Astrocyte (in vitro differentiated cells and primary cell): Measurements from ENCODE around the gene KATNB1. TPM values are rescaled to one million over a fixed set of nuclear protein-coding genes. Genes with fewer than 3 reads are reported as not detected.

Experiments used
- DNase-seq: peaks from one replicate; pipeline ENCODE4 v3.0.0-alpha.2; 2010; ENCODE audit warnings: low read depth
- FAIRE-seq: peaks from 2 replicates; lab custom pipeline; 2011; peaks lifted over from hg19 to GRCh38; lab: Jason Lieb, UNC
- H2AFZ ChIP-seq: 2 replicates; pipeline ENCODE4 v1.6.0; 2012; ENCODE audit warnings: low read depth, low read length, inconsistent platforms
- H3K27ac ChIP-seq: 2 replicates; pipeline ENCODE4 v1.5.1; 2011; ENCODE audit warnings: low read depth, low read length, inconsistent platforms
- H3K27me3 ChIP-seq: 2 replicates; pipeline ENCODE4 v1.6.0; 2011; ENCODE audit warnings: low read length, inconsistent platforms; ENCODE audit not compliant: insufficient read depth
- H3K36me3 ChIP-seq: 2 replicates; pipeline ENCODE4 v1.5.1; 2011; ENCODE audit warnings: low read length, inconsistent platforms; ENCODE audit not compliant: insufficient read depth
- H3K4me1 ChIP-seq: 2 replicates; pipeline ENCODE4 v1.5.1; 2011; ENCODE audit warnings: low read length, inconsistent platforms; ENCODE audit not compliant: insufficient read depth
- H3K4me2 ChIP-seq: 2 replicates; pipeline ENCODE4 v1.6.0; 2012; ENCODE audit warnings: low read length, inconsistent platforms
- H3K4me3 ChIP-seq: 2 replicates; pipeline ENCODE4 v1.5.1; 2011; ENCODE audit warnings: low read depth, mild to moderate bottlenecking, low read length, inconsistent platforms; ENCODE audit not compliant: insufficient read depth
- H3K79me2 ChIP-seq: 2 replicates; pipeline ENCODE4 v1.6.0; 2012; ENCODE audit warnings: mild to moderate bottlenecking, low read length, inconsistent platforms; ENCODE audit not compliant: insufficient read depth
- H3K9ac ChIP-seq: 2 replicates; pipeline ENCODE4 v1.6.0; 2012; ENCODE audit warnings: mild to moderate bottlenecking, low read length, inconsistent platforms
- H3K9me3 ChIP-seq: 2 replicates; pipeline ENCODE4 v1.5.1; 2012; ENCODE audit warnings: low read depth, mild to moderate bottlenecking, low read length, inconsistent platforms; ENCODE audit not compliant: insufficient read depth
- H4K20me1 ChIP-seq: 2 replicates; pipeline ENCODE4 v1.6.0; 2012; ENCODE audit warnings: low read length, inconsistent platforms; ENCODE audit not compliant: insufficient read depth
- H3K27ac Mint-ChIP-seq: one replicate; pipeline ENCODE4 v1.8.0; 2021; ENCODE audit warnings: mild to moderate bottlenecking, mixed read lengths; ENCODE audit not compliant: unreplicated experiment
- H3K27me3 Mint-ChIP-seq: one replicate; pipeline ENCODE4 v1.8.0; 2021; ENCODE audit warnings: low read depth, mixed read lengths; ENCODE audit not compliant: unreplicated experiment
- H3K36me3 Mint-ChIP-seq: one replicate; pipeline ENCODE4 v1.8.0; 2021; ENCODE audit warnings: low read depth, mixed read lengths; ENCODE audit not compliant: unreplicated experiment
- H3K4me1 Mint-ChIP-seq: one replicate; pipeline ENCODE4 v1.8.0; 2021; ENCODE audit warnings: low read depth, mixed read lengths; ENCODE audit not compliant: unreplicated experiment
- H3K4me3 Mint-ChIP-seq: one replicate; pipeline ENCODE4 v1.8.0; 2021; ENCODE audit warnings: mild to moderate bottlenecking, moderate library complexity, mixed read lengths; ENCODE audit not compliant: unreplicated experiment
- H3K9me3 Mint-ChIP-seq: one replicate; pipeline ENCODE4 v1.8.0; 2021; ENCODE audit warnings: mild to moderate bottlenecking, mixed read lengths; ENCODE audit not compliant: unreplicated experiment
- EZH2 ChIP-seq: IDR thresholded peaks from 2 replicates; pipeline ENCODE4 v1.6.1; 2012; ENCODE audit warnings: mild to moderate bottlenecking, low read length, inconsistent platforms; ENCODE audit not compliant: insufficient read depth
- total RNA-seq: library from RNA; stranded (reverse); gene quantifications from 2 replicates; pipeline ENCODE4 v1.2.1, GENCODE V29; 2021
- TF ChIP-seq, protein P1 (sequence below): IDR thresholded peaks from 2 replicates; pipeline ENCODE4 v1.5.1; 2011; ENCODE audit warnings: low read depth, mild to moderate bottlenecking, inconsistent platforms, low read length, moderate library complexity; ENCODE audit not compliant: insufficient read depth

Gene KATNB1
- total RNA-seq, 1 donor from 2014 or later = 28.6 TPM

DNA sequence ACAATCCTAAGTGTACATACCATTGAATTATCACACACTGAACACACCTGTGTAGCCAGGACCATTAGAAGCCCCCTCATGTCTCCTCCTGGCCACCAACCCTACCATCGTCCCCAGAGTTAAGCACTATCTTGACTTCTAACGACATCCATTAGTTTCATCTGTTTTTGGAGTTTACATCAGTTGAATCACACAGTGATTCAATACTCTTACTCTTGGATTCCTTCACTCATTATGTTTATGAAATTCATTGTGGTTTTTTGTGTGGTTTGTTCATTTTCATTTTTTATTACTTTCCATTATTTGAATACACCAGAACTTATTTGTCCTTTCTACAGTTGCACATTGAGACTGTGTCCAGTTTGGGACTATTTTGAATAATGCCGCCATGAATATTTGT is 27.4 kb upstream of the KATNB1 start:
- Histone ChIP-seq H3K36me3 (no peaks in the 10 kb centered on the region), H3K27me3 (peaks cover 22% of the 10 kb centered on the region), H3K9me3 (peaks cover 9% of the 10 kb centered on the region), H2AFZ (no peak overlapping the region), H4K20me1 (no peaks in the 10 kb centered on the region), H3K27ac (no peak overlapping the region), H3K4me1 (no peaks in the 10 kb centered on the region), H3K4me2 (no peak overlapping the region), H3K9ac (no peak overlapping the region), H3K4me3 (no peak overlapping the region), H3K79me2 (no peaks in the 10 kb centered on the region)
- H3K36me3 Mint-ChIP-seq = no peaks in the 10 kb centered on the region
- DNase-seq (no peak), FAIRE-seq (no peak)
- TF ChIP-seq EZH2 = no peak
- TF ChIP-seq, protein P1, sequence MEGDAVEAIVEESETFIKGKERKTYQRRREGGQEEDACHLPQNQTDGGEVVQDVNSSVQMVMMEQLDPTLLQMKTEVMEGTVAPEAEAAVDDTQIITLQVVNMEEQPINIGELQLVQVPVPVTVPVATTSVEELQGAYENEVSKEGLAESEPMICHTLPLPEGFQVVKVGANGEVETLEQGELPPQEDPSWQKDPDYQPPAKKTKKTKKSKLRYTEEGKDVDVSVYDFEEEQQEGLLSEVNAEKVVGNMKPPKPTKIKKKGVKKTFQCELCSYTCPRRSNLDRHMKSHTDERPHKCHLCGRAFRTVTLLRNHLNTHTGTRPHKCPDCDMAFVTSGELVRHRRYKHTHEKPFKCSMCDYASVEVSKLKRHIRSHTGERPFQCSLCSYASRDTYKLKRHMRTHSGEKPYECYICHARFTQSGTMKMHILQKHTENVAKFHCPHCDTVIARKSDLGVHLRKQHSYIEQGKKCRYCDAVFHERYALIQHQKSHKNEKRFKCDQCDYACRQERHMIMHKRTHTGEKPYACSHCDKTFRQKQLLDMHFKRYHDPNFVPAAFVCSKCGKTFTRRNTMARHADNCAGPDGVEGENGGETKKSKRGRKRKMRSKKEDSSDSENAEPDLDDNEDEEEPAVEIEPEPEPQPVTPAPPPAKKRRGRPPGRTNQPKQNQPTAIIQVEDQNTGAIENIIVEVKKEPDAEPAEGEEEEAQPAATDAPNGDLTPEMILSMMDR = no peak
- H3K27ac Mint-ChIP-seq = no peak overlapping the region
- H3K4me3 Mint-ChIP-seq = no peak overlapping the region
- no peaks in the 10 kb centered on the region for H3K4me1 Mint-ChIP-seq
- no peaks in the 10 kb centered on the region for H3K9me3 Mint-ChIP-seq
- H3K27me3 Mint-ChIP-seq = peaks cover 31% of the 10 kb centered on the region

DNA sequence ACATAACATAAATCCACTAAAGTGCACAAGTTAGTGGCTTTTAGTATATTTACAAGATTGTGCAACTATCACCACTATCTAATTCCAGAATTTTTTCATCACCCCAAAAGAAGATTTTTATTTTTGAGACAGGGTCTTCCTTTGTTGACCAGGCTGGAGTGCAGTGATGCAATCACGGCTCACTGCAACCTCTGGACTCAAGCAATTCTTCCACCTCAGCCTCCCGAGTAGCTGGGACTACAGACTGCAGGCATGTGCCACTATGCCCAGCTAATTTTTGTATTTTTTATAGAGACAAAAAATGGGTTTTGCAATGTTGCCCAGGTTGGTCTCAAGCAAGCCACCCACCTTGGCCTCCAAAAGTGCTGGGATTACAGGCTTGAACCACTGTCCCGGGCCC is 25.9 kb upstream of the KATNB1 start:
- Mint-ChIP-seq H3K27me3 (peaks cover 30% of the 10 kb centered on the region), H3K9me3 (no peaks in the 10 kb centered on the region), H3K36me3 (no peaks in the 10 kb centered on the region), H3K27ac (no peak overlapping the region), H3K4me1 (no peaks in the 10 kb centered on the region), H3K4me3 (no peak overlapping the region)
- H3K27ac ChIP-seq = no peak overlapping the region
- peaks cover 9% of the 10 kb centered on the region for H3K9me3 ChIP-seq
- no peak overlapping the region for H3K4me2 ChIP-seq
- no peak for FAIRE-seq
- no peaks in the 10 kb centered on the region for H3K79me2 ChIP-seq
- H3K27me3 ChIP-seq = peaks cover 28% of the 10 kb centered on the region
- H3K4me1 ChIP-seq = no peaks in the 10 kb centered on the region
- DNase-seq = no peak
- TF ChIP-seq, protein P1 = no peak
- TF ChIP-seq EZH2 = no peak
- no peaks in the 10 kb centered on the region for H3K36me3 ChIP-seq
- no peak overlapping the region for H3K9ac ChIP-seq
- H2AFZ ChIP-seq = no peak overlapping the region
- H3K4me3 ChIP-seq = no peak overlapping the region
- H4K20me1 ChIP-seq = no peaks in the 10 kb centered on the region

DNA sequence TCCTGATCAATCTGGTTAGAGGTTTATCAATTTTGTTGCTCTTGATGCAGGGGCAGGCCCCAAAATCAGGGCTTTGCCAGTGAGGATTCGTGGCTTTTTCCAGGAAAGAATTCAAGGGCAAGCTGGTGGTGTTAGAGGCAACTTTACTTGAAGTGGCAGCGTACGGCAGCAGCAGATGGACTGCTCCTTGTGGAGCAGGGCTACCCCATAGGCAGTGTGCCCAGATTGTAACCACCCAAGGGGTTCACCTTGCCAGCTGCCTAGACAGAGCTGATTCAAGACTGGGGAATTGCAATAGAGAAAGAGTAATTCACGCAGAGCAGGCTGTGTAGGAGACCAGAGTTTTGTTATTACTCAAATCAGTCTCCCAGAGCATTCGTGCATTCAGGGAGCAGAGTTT is 24.2 kb upstream of the KATNB1 start:
- H3K4me1 ChIP-seq = no peaks in the 10 kb centered on the region
- no peak overlapping the region for H3K4me2 ChIP-seq
- no peak overlapping the region for H3K9ac ChIP-seq
- no peak overlapping the region for H2AFZ ChIP-seq
- DNase-seq (no peak), FAIRE-seq (no peak)
- no peak overlapping the region for H3K4me3 ChIP-seq
- H3K27me3 ChIP-seq = peaks cover 32% of the 10 kb centered on the region
- no peaks in the 10 kb centered on the region for H3K9me3 ChIP-seq
- Mint-ChIP-seq H3K9me3 (no peaks in the 10 kb centered on the region), H3K4me3 (no peak overlapping the region), H3K27ac (no peak overlapping the region), H3K36me3 (no peaks in the 10 kb centered on the region), H3K27me3 (peaks cover 44% of the 10 kb centered on the region), H3K4me1 (no peaks in the 10 kb centered on the region)
- no peak for TF ChIP-seq EZH2
- TF ChIP-seq, protein P1 = no peak
- H4K20me1 ChIP-seq = no peaks in the 10 kb centered on the region
- H3K79me2 ChIP-seq = no peaks in the 10 kb centered on the region
- H3K27ac ChIP-seq = no peak overlapping the region
- H3K36me3 ChIP-seq = no peaks in the 10 kb centered on the region
